ENCODE results near the gene MED15.
"Not testable (repeated sequence)": the region's sequence is repeated elsewhere in the genome, so short reads cannot be mapped to it uniquely, and the experiment has no call there.

MED15 gene

GRCh38 chr22:20594486-20594885 lies 87.1 kb downstream of the MED15 start:
- DNase-seq (ENCODE audit: low read depth in 4 of 4, low spot score in 1 of 4), result not testable (repeated sequence)

DNA sequence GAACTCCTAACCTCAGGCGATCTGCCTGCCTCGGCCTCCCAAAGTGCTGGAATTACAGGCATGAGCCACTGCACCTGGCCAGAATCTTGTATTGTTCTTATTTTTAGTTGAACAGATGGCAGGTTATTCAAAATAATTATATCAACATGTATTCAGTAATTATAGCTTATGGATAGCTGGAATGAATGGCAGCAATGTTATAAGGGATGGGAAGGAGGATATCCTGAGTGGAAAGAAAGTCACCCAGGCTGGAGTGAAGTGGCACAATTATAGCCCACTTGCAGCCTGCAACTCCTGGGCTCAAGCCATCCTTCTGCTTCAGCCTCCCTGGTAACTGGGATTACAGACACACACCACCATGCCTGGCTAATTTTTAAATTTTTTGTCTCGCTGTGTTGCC lies 88.1 kb downstream of the MED15 start:
- DNase-seq (ENCODE audit: low read depth in 4 of 4, low spot score in 1 of 4), result no peak

GRCh38 chr22:20599117-20599516 lies 91.7 kb downstream of the MED15 start:
- DNase-seq (ENCODE audit: low read depth in 4 of 4, low spot score in 1 of 4), result no peak

- DNase-seq (ENCODE audit: low read depth in 4 of 4, low spot score in 1 of 4), result no peak
Measured at GRCh38 chr22:20600137-20600673, 92.8 kb downstream of the MED15 start.

DNA sequence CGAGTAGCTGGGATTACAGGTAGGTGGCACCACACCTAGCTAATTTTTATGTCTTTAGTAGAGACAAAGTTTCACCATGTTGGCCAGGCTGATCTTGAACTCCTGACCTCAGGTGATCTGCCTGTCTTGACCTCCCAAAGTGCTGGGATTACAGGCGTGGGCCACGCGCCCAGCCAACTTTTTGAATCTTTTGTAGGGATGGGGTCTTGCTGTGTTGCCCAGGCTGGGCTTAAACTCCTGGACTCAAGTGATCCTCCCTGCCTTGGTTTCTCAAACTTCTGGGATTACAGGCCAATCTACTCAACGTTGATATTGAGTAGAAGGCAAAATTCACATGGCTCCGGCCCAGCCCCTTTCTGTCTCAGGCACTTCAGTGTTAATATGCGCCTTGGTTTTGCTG lies 93.9 kb downstream of the MED15 start:
- DNase-seq (ENCODE audit: low read depth in 4 of 4, low spot score in 1 of 4), result no peak

GRCh38 chr22:20602609-20603164 lies 95.3 kb downstream of the MED15 start:
- DNase-seq (ENCODE audit: low read depth in 4 of 4, low spot score in 1 of 4), result no peak

GRCh38 chr22:20604092-20604747 lies 96.8 kb downstream of the MED15 start:
- DNase-seq (ENCODE audit: low read depth in 4 of 4, low spot score in 1 of 4), result no peak

GRCh38 chr22:20604776-20605221 lies 97.4 kb downstream of the MED15 start:
- no peak for DNase-seq (ENCODE audit: low read depth in 4 of 4, low spot score in 1 of 4)

GRCh38 chr22:20605328-20605727 lies 97.9 kb downstream of the MED15 start:
- DNase-seq (ENCODE audit: low read depth in 4 of 4, low spot score in 1 of 4), result no peak

- DNase-seq (ENCODE audit: low read depth in 4 of 4, low spot score in 1 of 4), result peak in 3 of 4 experiments; percentile 38 to 55 (median 55)
Measured at GRCh38 chr22:20606041-20606783, 98.8 kb downstream of the MED15 start.

- DNase-seq (ENCODE audit: low read depth in 4 of 4, low spot score in 1 of 4), result no peak
Measured at GRCh38 chr22:20606784-20607128, 99.3 kb downstream of the MED15 start.

DNA sequence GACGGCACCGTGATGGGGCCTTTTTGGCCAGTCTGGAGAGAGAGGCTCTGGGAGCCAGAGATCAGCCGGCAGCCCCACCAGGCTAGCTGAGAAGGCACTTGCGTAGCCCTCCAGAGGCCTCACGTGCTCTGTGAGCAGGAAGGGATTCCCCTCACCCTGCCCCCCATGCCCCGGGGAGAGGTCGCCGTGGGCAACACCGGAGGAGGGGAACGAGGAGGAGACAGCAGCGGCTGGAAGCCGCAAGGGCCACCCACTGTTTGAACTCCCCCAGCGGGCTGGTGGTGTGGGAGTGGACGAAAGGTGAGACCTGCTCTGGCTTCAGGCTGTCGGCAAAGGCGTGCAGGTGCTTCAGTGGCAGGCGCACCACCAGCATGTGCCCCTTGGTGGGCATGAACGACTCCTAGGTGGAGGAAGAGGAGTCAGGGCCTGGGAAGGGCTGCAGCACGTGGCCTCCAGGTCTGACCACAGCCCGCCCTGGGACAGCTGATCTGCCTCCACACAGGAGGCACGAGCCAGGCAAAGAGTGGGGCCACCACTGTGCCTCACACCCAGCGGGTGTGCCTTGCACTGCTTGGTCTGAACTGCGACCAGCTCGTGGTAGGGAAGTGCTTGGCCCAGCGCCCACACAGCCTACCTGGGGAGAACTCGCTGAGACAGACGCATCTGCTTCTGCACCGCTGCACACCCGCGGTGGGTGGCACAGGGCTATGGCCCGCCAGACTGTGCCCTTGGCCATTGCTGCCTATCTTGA lies 99.9 kb downstream of the MED15 start:
- no peak for DNase-seq (ENCODE audit: low read depth in 4 of 4, low spot score in 1 of 4)

GRCh38 chr22:20610243-20610686 lies 102.9 kb downstream of the MED15 start:
- no peak for DNase-seq (ENCODE audit: low read depth in 4 of 4, low spot score in 1 of 4)

- no peak for DNase-seq (ENCODE audit: low read depth in 4 of 4, low spot score in 1 of 4)
Measured at GRCh38 chr22:20610757-20611156, 103.3 kb downstream of the MED15 start.

DNA sequence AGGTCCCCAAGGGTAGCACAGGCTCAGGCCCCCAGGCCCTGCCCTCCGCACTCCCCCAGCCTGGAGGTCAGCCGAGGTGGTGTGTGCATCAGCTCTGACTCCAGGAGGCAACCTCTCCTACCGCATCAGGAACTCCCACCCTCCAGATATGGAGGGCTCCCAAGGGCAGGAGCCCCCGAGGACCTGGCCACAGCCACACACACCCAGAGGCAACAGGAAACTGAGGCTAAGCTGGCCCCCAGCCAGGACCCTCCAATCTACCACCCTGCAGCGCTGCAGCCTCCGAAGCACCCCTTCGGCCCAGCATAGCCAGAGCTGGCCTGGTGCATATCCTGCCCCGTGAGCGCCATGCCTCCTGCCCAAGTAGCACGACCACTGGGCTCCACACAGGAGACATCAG lies 104.0 kb downstream of the MED15 start:
- DNase-seq (ENCODE audit: low read depth in 4 of 4, low spot score in 1 of 4), result no peak

DNA sequence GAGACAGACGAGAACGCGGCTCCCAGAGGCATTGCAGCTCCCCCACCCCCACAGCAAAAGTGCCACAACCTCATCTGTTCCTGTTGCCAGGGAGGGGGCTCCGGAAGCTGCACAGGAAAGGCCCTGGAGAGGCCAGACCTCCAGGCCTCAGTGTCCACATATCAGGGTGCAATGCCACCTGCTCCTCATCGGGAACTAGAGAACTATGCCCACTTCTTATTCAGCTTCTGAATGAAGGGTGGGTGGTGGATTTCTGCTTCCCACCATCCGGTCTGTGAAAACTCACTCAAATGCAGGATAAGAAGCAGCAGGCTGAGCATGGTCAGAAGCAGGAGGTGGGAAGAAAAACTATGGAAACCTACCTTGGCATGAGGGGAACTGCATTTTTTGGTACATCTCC lies 105.9 kb downstream of the MED15 start:
- DNase-seq (ENCODE audit: low read depth in 4 of 4, low spot score in 1 of 4), result no peak

- DNase-seq (ENCODE audit: low read depth in 4 of 4, low spot score in 1 of 4), result no peak
Measured at GRCh38 chr22:20615021-20615420, 107.6 kb downstream of the MED15 start.

- no peak for DNase-seq (ENCODE audit: low read depth in 4 of 4, low spot score in 1 of 4)
Measured at GRCh38 chr22:20615533-20616450, 108.4 kb downstream of the MED15 start.

DNA sequence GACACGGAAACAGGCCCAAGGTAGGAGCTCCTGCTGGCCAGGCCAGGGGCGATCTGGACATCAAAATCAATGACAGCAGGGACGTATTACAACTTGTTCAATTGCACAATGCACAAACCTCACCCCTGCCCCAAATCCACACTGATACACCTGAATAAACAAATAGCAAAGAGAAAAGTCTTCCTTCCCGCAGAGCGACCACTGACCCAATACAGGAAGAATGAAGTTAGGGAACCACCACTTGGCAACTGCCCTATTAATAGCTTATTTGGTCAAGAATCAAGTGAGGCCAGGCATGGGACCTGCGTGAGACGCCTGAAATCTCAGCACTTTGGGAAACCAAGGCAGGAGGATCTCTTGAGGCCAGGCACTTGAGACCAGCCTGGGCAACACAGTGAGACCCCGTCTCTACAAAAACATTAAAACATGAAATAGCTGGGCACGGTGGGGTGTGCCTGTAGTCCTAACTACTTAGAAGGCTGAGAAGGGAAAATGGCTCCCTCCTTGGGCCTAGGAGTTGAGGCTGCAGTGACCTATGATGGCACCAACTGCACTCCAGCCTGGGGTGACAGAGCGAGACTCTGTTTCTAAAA lies 109.1 kb downstream of the MED15 start:
- DNase-seq (ENCODE audit: low read depth in 4 of 4, low spot score in 1 of 4), result no peak

DNA sequence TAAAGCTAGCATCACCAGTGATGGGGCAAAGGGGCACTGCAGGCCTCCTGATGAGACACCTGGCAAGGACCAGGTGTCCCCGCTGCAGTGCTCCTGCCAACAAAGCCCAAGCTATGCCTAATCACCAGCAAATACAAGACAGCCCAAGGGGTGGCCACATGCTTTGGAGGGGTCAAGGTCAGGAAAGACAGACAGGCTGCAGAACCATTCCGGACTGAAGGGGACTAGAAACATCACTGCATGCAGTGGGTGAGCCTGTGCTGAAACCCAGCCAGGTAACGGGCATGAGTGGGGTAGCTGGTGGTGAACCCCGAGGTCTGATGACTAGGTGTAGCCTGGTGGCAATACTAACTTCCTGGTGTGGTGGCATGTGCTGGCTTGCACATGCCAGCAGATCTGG lies 111.1 kb downstream of the MED15 start:
- no peak for DNase-seq (ENCODE audit: low read depth in 4 of 4, low spot score in 1 of 4)

Measured in stimulated activated CD4-positive, alpha-beta T cell treated with anti-CD3 and anti-CD28 coated beads, Interleukin-1b, Interleukin-23, amount 100 ng/mL, for 24 hours (primary cell).